HepG2 (cell line): ENCODE measurements around the gene BTBD17. TPM values are rescaled to one million over a fixed set of nuclear protein-coding genes. Genes with fewer than 3 reads are reported as not detected.

Experiments
- ATAC-seq: fragments of 200-7000 bp; cut with Tn5 transposase; 3 replicates; pipeline ENCODE4 v1.9.1; 2020; ENCODE audit warnings: mild to moderate bottlenecking, moderate library complexity
- BruUV-seq: library from RNA; stranded (reverse); fragments of 400-500 nt; replicated peaks from 2 replicates; lab custom pipeline; 2021; lab: Mats Ljungman, UMichigan
- CTCF ChIA-PET: fragments of 300-600 bp; formaldehyde crosslinking; extraction: SDS; loops from one replicate; lab custom pipeline; 2021; ENCODE audit warnings: low total read pairs, inconsistent platforms, low intra/inter-chr PET ratio; lab: Yijun Ruan, JAX
- POLR2A ChIA-PET: fragments of 350-600 bp; sonication (Branson Sonifier 250); formaldehyde crosslinking; loops from one replicate; lab custom pipeline; 2020; ENCODE audit warnings: antibody characterized with exemption, inconsistent platforms; lab: Yijun Ruan, JAX
- DNase-seq: peaks from one replicate; pipeline ENCODE4 v3.0.0-alpha.2; 2015; ENCODE audit warnings: low spot score
- FAIRE-seq: peaks from 3 replicates; lab custom pipeline; 2011; peaks lifted over from hg19 to GRCh38; lab: Jason Lieb, UNC
- H2AFZ ChIP-seq: one replicate; pipeline ENCODE4 v1.6.1; 2011; ENCODE audit warnings: low read length, inconsistent platforms
- H3K27ac ChIP-seq: fragments of 300-600 bp; 3 replicates; pipeline ENCODE4 v1.8.0; 2011; ENCODE audit warnings: mixed run types, mild to moderate bottlenecking, mixed read lengths, low read length, inconsistent platforms; ENCODE audit not compliant: insufficient read depth; ENCODE audit errors: extremely low read length
- H3K27me3 ChIP-seq, 2 experiments: fragments of 200-600 bp in 1 of 2; 2 replicates in 1 of 2; 3 replicates in 1 of 2; pipeline versions ENCODE4 v1.6.0 to v1.8.0; 2011; ENCODE audit warnings: low read length in 2 of 2, mild to moderate bottlenecking in 2 of 2, moderate library complexity in 2 of 2, inconsistent platforms in 1 of 2; ENCODE audit not compliant: insufficient read depth in 2 of 2, control insufficient read depth in 1 of 2
- H3K36me3 ChIP-seq, 2 experiments: fragments of 200-600 bp in 1 of 2; replicated peaks in 1 of 2; 2 replicates in 1 of 2; 3 replicates in 1 of 2; pipeline versions ENCODE4 v1.5.1 to v1.8.0; 2011; ENCODE audit warnings: low read length in 2 of 2, inconsistent platforms in 1 of 2; ENCODE audit not compliant: insufficient read depth in 2 of 2, control insufficient read depth in 1 of 2
- H3K4me1 ChIP-seq: 2 replicates; pipeline ENCODE4 v1.5.1; 2012; ENCODE audit warnings: low read length, inconsistent platforms; ENCODE audit not compliant: insufficient read depth
- H3K4me2 ChIP-seq: 2 replicates; pipeline ENCODE4 v1.6.0; 2011; ENCODE audit warnings: low read depth, low read length, inconsistent platforms
- H3K4me3 ChIP-seq, 3 experiments: fragments of 200-600 bp in 1 of 3; sonication (generic), shearing (Covaris generic) in 1 of 3; replicated peaks in 1 of 3; 2 replicates each; pipeline ENCODE4 v1.5.1; 2011 to 2016; ENCODE audit warnings: low read length in 3 of 3, inconsistent platforms in 2 of 3, low read depth in 2 of 3, mild to moderate bottlenecking in 2 of 3, control low read depth in 1 of 3, mixed read lengths in 1 of 3; ENCODE audit not compliant: insufficient read depth in 1 of 3
- H3K79me2 ChIP-seq: one replicate; pipeline ENCODE4 v1.6.1; 2011; ENCODE audit warnings: low read length, inconsistent platforms; ENCODE audit not compliant: insufficient read depth
- H3K9ac ChIP-seq: 2 replicates; pipeline ENCODE4 v1.6.0; 2011; ENCODE audit warnings: mild to moderate bottlenecking, low read depth, low read length, inconsistent platforms; ENCODE audit not compliant: insufficient read depth
- H3K9me3 ChIP-seq: 2 replicates; pipeline ENCODE4 v1.5.1; 2012; ENCODE audit warnings: mild to moderate bottlenecking, low read length
- H4K20me1 ChIP-seq: 2 replicates; pipeline ENCODE4 v1.6.0; 2011; ENCODE audit warnings: inconsistent platforms, mild to moderate bottlenecking, low read length, moderate library complexity; ENCODE audit not compliant: insufficient read depth
- ATF7 ChIP-seq, 2 experiments: fragments of 450-650 bp in 1 of 2; sonication (generic) in 1 of 2; formaldehyde crosslinking in 1 of 2; IDR thresholded peaks; 2 replicates each; pipeline versions ENCODE4 v1.4.0 to v1.6.1; 2016 to 2020; ENCODE audit warnings: antibody characterized with exemption in 1 of 2, mild to moderate bottlenecking in 1 of 2, missing genetic modification reagents in 1 of 2
- ETV6 ChIP-seq: sonication (generic); formaldehyde crosslinking; conservative IDR thresholded peaks from 2 replicates; pipeline ENCODE4 v1.4.0; 2020; ENCODE audit warnings: missing genetic modification reagents
- HOXA9 ChIP-seq: sonication (generic); formaldehyde crosslinking; IDR thresholded peaks from 2 replicates; pipeline ENCODE4 v1.8.1; 2022; ENCODE audit warnings: missing genetic modification reagents, mild to moderate bottlenecking, moderate library complexity, borderline replicate concordance
- IKZF4 ChIP-seq: sonication (generic); formaldehyde crosslinking; IDR thresholded peaks from 2 replicates; pipeline ENCODE4 v1.5.1; 2020; ENCODE audit warnings: borderline replicate concordance, mild to moderate bottlenecking, low read depth, missing genetic modification reagents; ENCODE audit errors: not compliant biosample characterization
- ISL2 ChIP-seq: sonication (generic); formaldehyde crosslinking; IDR thresholded peaks from 2 replicates; pipeline ENCODE4 v1.5.0; 2020; ENCODE audit warnings: missing genetic modification reagents
- MED1 ChIP-seq: sonication (generic); formaldehyde crosslinking; IDR thresholded peaks from 2 replicates; pipeline ENCODE4 v1.4.0; 2020; ENCODE audit warnings: missing genetic modification reagents
- NFRKB ChIP-seq: fragments of 450-650 bp; IDR thresholded peaks from 2 replicates; pipeline ENCODE4 v1.6.1; 2017
- RNF2 ChIP-seq: fragments of 450-650 bp; conservative IDR thresholded peaks from 2 replicates; pipeline ENCODE4 v1.6.1; 2016; ENCODE audit warnings: low read depth
- ZBTB1 ChIP-seq: sonication (generic); formaldehyde crosslinking; IDR thresholded peaks from 2 replicates; pipeline ENCODE4 v1.4.0; 2020; ENCODE audit warnings: missing genetic modification reagents, borderline replicate concordance
- ZBTB25 ChIP-seq: IDR thresholded peaks from 2 replicates; pipeline ENCODE4 v1.6.1; 2018; ENCODE audit warnings: missing genetic modification reagents
- ZNF24 ChIP-seq: fragments of 450-650 bp; IDR thresholded peaks from 2 replicates; pipeline ENCODE4 v1.6.1; 2017; ENCODE audit warnings: antibody characterized with exemption, mild to moderate bottlenecking
- ZNF251 ChIP-seq: sonication (generic); formaldehyde crosslinking; IDR thresholded peaks from 2 replicates; pipeline ENCODE4 v1.9.0; 2021; ENCODE audit warnings: mild to moderate bottlenecking, missing genetic modification reagents
- ZNF362 ChIP-seq: sonication (generic); formaldehyde crosslinking; IDR thresholded peaks from 2 replicates; pipeline ENCODE4 v1.4.0; 2020; ENCODE audit warnings: missing genetic modification reagents, mild to moderate bottlenecking, borderline replicate concordance
- ZNF543 ChIP-seq: sonication (generic); formaldehyde crosslinking; IDR thresholded peaks from 2 replicates; pipeline ENCODE4 v1.4.0; 2020; ENCODE audit warnings: mild to moderate bottlenecking, missing genetic modification reagents
- ZNF841 ChIP-seq: sonication (generic); formaldehyde crosslinking; IDR thresholded peaks from 2 replicates; pipeline ENCODE4 v1.8.1; 2023; ENCODE audit warnings: missing genetic modification reagents, borderline replicate concordance
- WGBS: methylation state at CpG from one replicate; pipeline ENCODE4 v1.1.6; 2017; ENCODE audit warnings: low lambda C conversion rate; 5-methylcytosine and 5-hydroxymethylcytosine counted together
- in situ Hi-C: cut with HindIII; loops from 2 replicates; pipeline ENCODE4 v1.10.0; 2017; ENCODE audit warnings: low pct_unique_long_range_greater_than_20kb; ENCODE audit not compliant: extremely low pct_ligation_motif_present
- intact Hi-C: fragments of 100-400 bp; cut with micrococcal nuclease; formaldehyde crosslinking; loops from one replicate; pipeline ENCODE4 v1.10.0; 2022; ENCODE audit not compliant: unreplicated experiment
- polyA plus RNA-seq, 8 experiments: library from polyadenylated mRNA; depleted of rRNA in 3 of 8; stranded (reverse) in 7 of 8; unstranded in 1 of 8; fragments of >200 nt; fragmentation: Illumina TruSeq in 4 of 8; extraction: Trizol in 4 of 8; gene quantifications; 2 replicates each; pipeline versions ENCODE4 v1.2.1 to v1.2.3, GENCODE V29; 2011 to 2016; ENCODE audit warnings: low read depth in 4 of 8, missing spikeins in 1 of 8, mixed read lengths in 1 of 8; ENCODE audit not compliant: insufficient read depth in 1 of 8
- total RNA-seq, 5 experiments: library from RNA; depleted of rRNA; stranded (reverse); fragments of >200 nt; fragmentation: Illumina TruSeq; extraction: Trizol; gene quantifications; 2 replicates each; pipeline ENCODE4 v1.2.3, GENCODE V29; 2016; ENCODE audit warnings: low read depth in 1 of 5

The BTBD17 gene
- total and polyA plus RNA-seq, 2 of the 13 experiments (the other 11 are each of a cell fraction or from before 2014, with no cell fraction given) = not detected

GRCh38 chr17:74387365-74388218 is 25.9 kb upstream of the BTBD17 start:
- Histone ChIP-seq H3K9ac (no peak overlapping the region), H2AFZ (no peak overlapping the region), H3K4me3 (no peak overlapping the region), H3K27ac (no peak overlapping the region), H3K27me3 (peaks cover 2 to 22% of the 10 kb centered on the region in 2 experiments; a peak in 3 of 5 replicates), H3K4me2 (no peak overlapping the region), H3K9me3 (no peaks in the 10 kb centered on the region), H3K36me3 (no peaks in the 10 kb centered on the region), H3K79me2 (no peaks in the 10 kb centered on the region), H3K4me1 (peaks cover 14% of the 10 kb centered on the region; the same call in 1 of the 2 replicates), H4K20me1 (no peaks in the 10 kb centered on the region)
- TF ChIP-seq RNF2 = no peak
- TF ChIP-seq ZNF841 (CRISPR knock-in tag) = no peak
- no peak for TF ChIP-seq MED1 (CRISPR knock-in tag)
- TF ChIP-seq ZNF543 = no peak
- TF ChIP-seq HOXA9 (CRISPR knock-in tag) = no peak
- TF ChIP-seq ZBTB1 (CRISPR knock-in tag) = no peak
- no peak for TF ChIP-seq ISL2
- TF ChIP-seq ZNF24 = no peak
- no peak for TF ChIP-seq NFRKB
- no peak for TF ChIP-seq ZBTB25
- TF ChIP-seq ZNF362 (CRISPR knock-in tag) = no peak
- no peak for TF ChIP-seq IKZF4 (CRISPR knock-in tag)
- TF ChIP-seq ETV6 = no peak
- no peak for TF ChIP-seq ATF7 (IDR thresholded peaks at IDR 0.05)
- TF ChIP-seq ATF7 (CRISPR knock-in tag; IDR thresholded peaks at IDR 0.05) = no peak
- no peak for TF ChIP-seq ZNF251
- FAIRE-seq = no peak
- no TSS peak for BruUV-seq
- in situ Hi-C loops (no loop called here), intact Hi-C loops (no loop called here)
- DNase-seq = no peak
- ChIA-PET POLR2A (no interaction called here), CTCF (no interaction called here)
- ATAC-seq = peak; percentile 20; the same call in 1 of the 3 replicates
- 70% methylated on average over 16 of the region's 17 CpGs for WGBS
